HEK293 (cell line): ENCODE data around the gene KDM2B.

ENCODE experiments used
- ATF2 ChIP-seq: fragments of 450-650 bp; formaldehyde crosslinking; IDR thresholded peaks from 2 replicates; pipeline ENCODE4 v1.5.1; 2016; ENCODE audit warnings: missing biosample characterization, missing genetic modification characterization, low read depth
- BCL11A ChIP-seq: fragments of 450-650 bp; formaldehyde crosslinking; IDR thresholded peaks from 2 replicates; pipeline ENCODE4 v1.5.1; 2016; ENCODE audit warnings: low read depth, missing biosample characterization, missing genetic modification characterization
- SETDB1 ChIP-seq: IDR thresholded peaks from one replicate; pipeline ENCODE4 v1.6.1; 2017; ENCODE audit warnings: mild to moderate bottlenecking, low read length, moderate library complexity, mixed read lengths; ENCODE audit not compliant: insufficient read length
- TCF7L2 ChIP-seq: IDR thresholded peaks from 2 replicates; pipeline ENCODE4 v1.6.1; 2011; ENCODE audit warnings: low read depth, mild to moderate bottlenecking, inconsistent platforms, low read length, moderate library complexity, borderline replicate concordance
- ZBTB17 ChIP-seq: fragments of 450-650 bp; formaldehyde crosslinking; IDR thresholded peaks from 2 replicates; pipeline ENCODE4 v1.5.1; 2016; ENCODE audit warnings: missing biosample characterization, missing genetic modification characterization
- ZBTB20 ChIP-seq: fragments of 450-650 bp; formaldehyde crosslinking; IDR thresholded peaks from 2 replicates; pipeline ENCODE4 v1.5.1; 2016; ENCODE audit warnings: missing biosample characterization, missing genetic modification characterization
- ZEB2 ChIP-seq: fragments of 450-650 bp; formaldehyde crosslinking; IDR thresholded peaks from 2 replicates; pipeline ENCODE4 v1.5.1; 2016; ENCODE audit warnings: missing biosample characterization, missing genetic modification characterization
- ZNF391 ChIP-seq: fragments of 450-650 bp; formaldehyde crosslinking; IDR thresholded peaks from 2 replicates; pipeline ENCODE4 v1.5.1; 2016; ENCODE audit warnings: low read depth, missing biosample characterization, missing genetic modification characterization, borderline replicate concordance
- ZNF501 ChIP-seq: fragments of 450-650 bp; formaldehyde crosslinking; IDR thresholded peaks from 2 replicates; pipeline ENCODE4 v1.5.1; 2016; ENCODE audit warnings: missing biosample characterization, missing genetic modification characterization
- ZNF530 ChIP-seq: fragments of 450-650 bp; formaldehyde crosslinking; IDR thresholded peaks from 2 replicates; pipeline ENCODE4 v1.5.1; 2016; ENCODE audit warnings: low read depth, missing biosample characterization, missing genetic modification characterization
- ZNF558 ChIP-seq: fragments of 450-650 bp; formaldehyde crosslinking; IDR thresholded peaks from 2 replicates; pipeline ENCODE4 v1.5.1; 2016; ENCODE audit warnings: missing biosample characterization, missing genetic modification characterization
- ZNF600 ChIP-seq: fragments of 450-650 bp; formaldehyde crosslinking; IDR thresholded peaks from 2 replicates; pipeline ENCODE4 v1.5.1; 2016; ENCODE audit warnings: missing biosample characterization, missing genetic modification characterization
- ZNF777 ChIP-seq: fragments of 450-650 bp; formaldehyde crosslinking; IDR thresholded peaks from 2 replicates; pipeline ENCODE4 v1.5.1; 2017; ENCODE audit warnings: missing biosample characterization, missing genetic modification characterization, borderline replicate concordance
- ZNF843 ChIP-seq: fragments of 450-650 bp; formaldehyde crosslinking; IDR thresholded peaks from 2 replicates; pipeline ENCODE4 v1.5.1; 2016; ENCODE audit warnings: missing biosample characterization, missing genetic modification characterization
- ZSCAN4 ChIP-seq: fragments of 450-650 bp; formaldehyde crosslinking; IDR thresholded peaks from 2 replicates; pipeline ENCODE4 v1.5.1; 2017; ENCODE audit warnings: missing biosample characterization, missing genetic modification characterization
- TF ChIP-seq, protein P1 (sequence below): fragments of 450-650 bp; formaldehyde crosslinking; conservative IDR thresholded peaks from 2 replicates; pipeline ENCODE4 v1.5.1; 2016; ENCODE audit warnings: low read depth, missing biosample characterization, missing genetic modification characterization
- TF ChIP-seq, protein P2 (sequence below): fragments of 450-650 bp; formaldehyde crosslinking; IDR thresholded peaks from 2 replicates; pipeline ENCODE4 v1.5.1; 2017; ENCODE audit warnings: missing biosample characterization, missing genetic modification characterization
- TF ChIP-seq, protein P3 (sequence below): fragments of 450-650 bp; formaldehyde crosslinking; IDR thresholded peaks from 2 replicates; pipeline ENCODE4 v1.5.1; 2017; ENCODE audit warnings: missing biosample characterization, missing genetic modification characterization
- TF ChIP-seq, protein P4 (sequence below): fragments of 450-650 bp; formaldehyde crosslinking; IDR thresholded peaks from 2 replicates; pipeline ENCODE4 v1.5.1; 2016; ENCODE audit warnings: missing biosample characterization, missing genetic modification characterization
- TF ChIP-seq, protein P5 (sequence below): fragments of 450-650 bp; formaldehyde crosslinking; IDR thresholded peaks from 2 replicates; pipeline ENCODE4; 2016; ENCODE audit warnings: missing biosample characterization, missing genetic modification characterization

KDM2B gene

DNA sequence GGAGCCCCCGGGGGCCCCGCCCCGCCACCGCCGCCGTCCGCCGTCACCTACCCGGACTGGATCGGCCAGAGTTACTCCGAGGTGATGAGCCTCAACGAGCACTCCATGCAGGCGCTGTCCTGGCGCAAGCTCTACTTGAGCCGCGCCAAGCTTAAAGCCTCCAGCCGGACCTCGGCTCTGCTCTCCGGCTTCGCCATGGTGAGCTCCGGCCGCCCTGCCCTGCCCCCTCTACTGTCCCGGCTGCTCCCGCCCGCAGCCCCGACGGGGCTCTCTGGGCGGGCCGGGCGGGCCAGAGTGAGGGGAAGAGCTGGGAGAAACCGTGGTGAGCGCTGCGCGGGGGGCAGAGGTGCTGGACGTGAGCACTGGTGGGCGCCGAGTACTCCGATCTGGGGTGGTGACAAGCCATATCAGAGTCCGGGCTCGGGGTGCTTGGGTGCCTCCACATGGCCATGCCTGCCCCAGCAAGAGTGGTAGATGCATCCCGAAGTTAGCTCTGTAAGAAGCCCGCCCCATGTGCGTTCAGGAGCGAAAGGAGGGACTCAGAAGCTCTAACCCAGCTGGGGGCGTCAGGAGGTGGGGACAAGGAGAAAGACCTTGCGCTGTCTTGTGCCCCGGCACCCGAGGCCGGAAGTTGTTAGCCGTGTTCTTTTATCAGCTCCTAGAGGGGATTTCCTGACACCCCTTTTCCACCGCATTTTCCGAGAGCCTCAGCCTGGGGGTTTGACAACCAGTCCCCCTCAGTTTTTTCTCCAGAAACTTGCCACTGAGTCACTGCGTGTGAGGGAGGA lies 46.2 kb upstream of the KDM2B start (continued):
- TF ChIP-seq, protein P1, sequence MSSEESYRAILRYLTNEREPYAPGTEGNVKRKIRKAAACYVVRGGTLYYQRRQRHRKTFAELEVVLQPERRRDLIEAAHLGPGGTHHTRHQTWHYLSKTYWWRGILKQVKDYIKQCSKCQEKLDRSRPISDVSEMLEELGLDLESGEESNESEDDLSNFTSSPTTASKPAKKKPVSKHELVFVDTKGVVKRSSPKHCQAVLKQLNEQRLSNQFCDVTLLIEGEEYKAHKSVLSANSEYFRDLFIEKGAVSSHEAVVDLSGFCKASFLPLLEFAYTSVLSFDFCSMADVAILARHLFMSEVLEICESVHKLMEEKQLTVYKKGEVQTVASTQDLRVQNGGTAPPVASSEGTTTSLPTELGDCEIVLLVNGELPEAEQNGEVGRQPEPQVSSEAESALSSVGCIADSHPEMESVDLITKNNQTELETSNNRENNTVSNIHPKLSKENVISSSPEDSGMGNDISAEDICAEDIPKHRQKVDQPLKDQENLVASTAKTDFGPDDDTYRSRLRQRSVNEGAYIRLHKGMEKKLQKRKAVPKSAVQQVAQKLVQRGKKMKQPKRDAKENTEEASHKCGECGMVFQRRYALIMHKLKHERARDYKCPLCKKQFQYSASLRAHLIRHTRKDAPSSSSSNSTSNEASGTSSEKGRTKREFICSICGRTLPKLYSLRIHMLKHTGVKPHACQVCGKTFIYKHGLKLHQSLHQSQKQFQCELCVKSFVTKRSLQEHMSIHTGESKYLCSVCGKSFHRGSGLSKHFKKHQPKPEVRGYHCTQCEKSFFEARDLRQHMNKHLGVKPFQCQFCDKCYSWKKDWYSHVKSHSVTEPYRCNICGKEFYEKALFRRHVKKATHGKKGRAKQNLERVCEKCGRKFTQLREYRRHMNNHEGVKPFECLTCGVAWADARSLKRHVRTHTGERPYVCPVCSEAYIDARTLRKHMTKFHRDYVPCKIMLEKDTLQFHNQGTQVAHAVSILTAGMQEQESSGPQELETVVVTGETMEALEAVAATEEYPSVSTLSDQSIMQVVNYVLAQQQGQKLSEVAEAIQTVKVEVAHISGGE (tag by site-specific recombination), result no peak
- TF ChIP-seq, protein P2, sequence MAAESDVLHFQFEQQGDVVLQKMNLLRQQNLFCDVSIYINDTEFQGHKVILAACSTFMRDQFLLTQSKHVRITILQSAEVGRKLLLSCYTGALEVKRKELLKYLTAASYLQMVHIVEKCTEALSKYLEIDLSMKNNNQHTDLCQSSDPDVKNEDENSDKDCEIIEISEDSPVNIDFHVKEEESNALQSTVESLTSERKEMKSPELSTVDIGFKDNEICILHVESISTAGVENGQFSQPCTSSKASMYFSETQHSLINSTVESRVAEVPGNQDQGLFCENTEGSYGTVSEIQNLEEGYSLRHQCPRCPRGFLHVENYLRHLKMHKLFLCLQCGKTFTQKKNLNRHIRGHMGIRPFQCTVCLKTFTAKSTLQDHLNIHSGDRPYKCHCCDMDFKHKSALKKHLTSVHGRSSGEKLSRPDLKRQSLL, result peak; percentile 9; the same call in 1 of the 2 replicates
- TF ChIP-seq ZNF501 (tag by site-specific recombination) (peak; percentile 43; the same call in 1 of the 2 replicates), ZNF530 (tag by site-specific recombination) (no peak), TCF7L2 (no peak), ZBTB20 (tag by site-specific recombination) (peak; percentile 72), ZNF777 (tag by site-specific recombination) (peak; percentile 86), ZSCAN4 (no peak), ZBTB17 (tag by site-specific recombination) (peak; percentile 31; the same call in 1 of the 2 replicates), ZNF391 (tag by site-specific recombination) (peak; percentile 16; the same call in 1 of the 2 replicates), ATF2 (tag by site-specific recombination) (no peak), ZNF600 (tag by site-specific recombination) (peak; percentile 86), ZEB2 (tag by site-specific recombination) (peak; percentile 19; the same call in 1 of the 2 replicates), ZNF558 (tag by site-specific recombination) (no peak), SETDB1 (no peak), BCL11A (peak; percentile 8; the same call in 1 of the 2 replicates), ZNF843 (tag by site-specific recombination) (peak; percentile 21; the same call in 1 of the 2 replicates)
- TF ChIP-seq, protein P3, sequence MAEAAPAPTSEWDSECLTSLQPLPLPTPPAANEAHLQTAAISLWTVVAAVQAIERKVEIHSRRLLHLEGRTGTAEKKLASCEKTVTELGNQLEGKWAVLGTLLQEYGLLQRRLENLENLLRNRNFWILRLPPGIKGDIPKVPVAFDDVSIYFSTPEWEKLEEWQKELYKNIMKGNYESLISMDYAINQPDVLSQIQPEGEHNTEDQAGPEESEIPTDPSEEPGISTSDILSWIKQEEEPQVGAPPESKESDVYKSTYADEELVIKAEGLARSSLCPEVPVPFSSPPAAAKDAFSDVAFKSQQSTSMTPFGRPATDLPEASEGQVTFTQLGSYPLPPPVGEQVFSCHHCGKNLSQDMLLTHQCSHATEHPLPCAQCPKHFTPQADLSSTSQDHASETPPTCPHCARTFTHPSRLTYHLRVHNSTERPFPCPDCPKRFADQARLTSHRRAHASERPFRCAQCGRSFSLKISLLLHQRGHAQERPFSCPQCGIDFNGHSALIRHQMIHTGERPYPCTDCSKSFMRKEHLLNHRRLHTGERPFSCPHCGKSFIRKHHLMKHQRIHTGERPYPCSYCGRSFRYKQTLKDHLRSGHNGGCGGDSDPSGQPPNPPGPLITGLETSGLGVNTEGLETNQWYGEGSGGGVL (tag by site-specific recombination), result peak; percentile 75
- TF ChIP-seq, protein P4, sequence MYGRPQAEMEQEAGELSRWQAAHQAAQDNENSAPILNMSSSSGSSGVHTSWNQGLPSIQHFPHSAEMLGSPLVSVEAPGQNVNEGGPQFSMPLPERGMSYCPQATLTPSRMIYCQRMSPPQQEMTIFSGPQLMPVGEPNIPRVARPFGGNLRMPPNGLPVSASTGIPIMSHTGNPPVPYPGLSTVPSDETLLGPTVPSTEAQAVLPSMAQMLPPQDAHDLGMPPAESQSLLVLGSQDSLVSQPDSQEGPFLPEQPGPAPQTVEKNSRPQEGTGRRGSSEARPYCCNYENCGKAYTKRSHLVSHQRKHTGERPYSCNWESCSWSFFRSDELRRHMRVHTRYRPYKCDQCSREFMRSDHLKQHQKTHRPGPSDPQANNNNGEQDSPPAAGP (tag by site-specific recombination), result 0 out of 2 replicates have a peak, but pooled peaks have one; percentile 49
- TF ChIP-seq, protein P5, sequence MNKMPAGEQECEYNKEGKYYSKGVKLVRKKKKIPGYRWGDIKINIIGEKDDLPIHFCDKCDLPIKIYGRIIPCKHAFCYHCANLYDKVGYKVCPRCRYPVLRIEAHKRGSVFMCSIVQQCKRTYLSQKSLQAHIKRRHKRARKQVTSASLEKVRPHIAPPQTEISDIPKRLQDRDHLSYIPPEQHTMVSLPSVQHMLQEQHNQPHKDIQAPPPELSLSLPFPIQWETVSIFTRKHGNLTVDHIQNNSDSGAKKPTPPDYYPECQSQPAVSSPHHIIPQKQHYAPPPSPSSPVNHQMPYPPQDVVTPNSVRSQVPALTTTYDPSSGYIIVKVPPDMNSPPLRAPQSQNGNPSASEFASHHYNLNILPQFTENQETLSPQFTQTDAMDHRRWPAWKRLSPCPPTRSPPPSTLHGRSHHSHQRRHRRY (tag by site-specific recombination), result no peak
